Measurements from ENCODE around the gene ADAM15.

The ADAM15 gene

GRCh38 chr1:155029513-155030242 lies 21.4 kb upstream of the ADAM15 start:
- in situ Hi-C loops (cut with MboI; ENCODE audit: low sequenced_read_pairs) = no loop called here

DNA sequence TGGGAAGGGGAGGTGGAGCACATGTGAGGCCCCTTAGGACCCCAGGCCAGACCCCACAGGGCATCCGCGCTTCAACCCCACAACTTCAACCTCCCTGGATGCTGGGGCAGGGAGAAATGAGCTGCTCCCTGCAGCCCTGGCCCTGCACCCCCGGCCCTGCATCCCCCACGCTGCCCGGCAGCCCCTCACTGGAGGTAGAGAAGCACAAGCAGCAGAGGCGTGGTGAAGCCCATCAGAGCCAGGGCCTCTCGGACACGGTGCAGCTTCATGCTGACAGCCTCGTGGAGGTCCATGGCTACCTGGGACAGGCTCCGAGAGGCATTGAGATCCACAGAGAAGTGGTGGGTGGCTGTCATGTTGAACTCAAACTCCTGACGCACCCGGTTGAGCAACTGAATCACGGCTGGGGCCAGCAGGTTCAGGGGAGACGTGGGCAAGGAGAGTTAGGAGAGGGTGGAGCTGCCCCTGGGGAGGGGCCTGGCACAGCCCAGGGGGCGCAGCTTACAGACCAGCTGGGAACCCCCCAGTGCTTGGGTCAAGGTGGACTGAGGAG lies 20.8 kb upstream of the ADAM15 start:
- in situ Hi-C loops (cut with MboI; ENCODE audit: low sequenced_read_pairs) = no loop called here

DNA sequence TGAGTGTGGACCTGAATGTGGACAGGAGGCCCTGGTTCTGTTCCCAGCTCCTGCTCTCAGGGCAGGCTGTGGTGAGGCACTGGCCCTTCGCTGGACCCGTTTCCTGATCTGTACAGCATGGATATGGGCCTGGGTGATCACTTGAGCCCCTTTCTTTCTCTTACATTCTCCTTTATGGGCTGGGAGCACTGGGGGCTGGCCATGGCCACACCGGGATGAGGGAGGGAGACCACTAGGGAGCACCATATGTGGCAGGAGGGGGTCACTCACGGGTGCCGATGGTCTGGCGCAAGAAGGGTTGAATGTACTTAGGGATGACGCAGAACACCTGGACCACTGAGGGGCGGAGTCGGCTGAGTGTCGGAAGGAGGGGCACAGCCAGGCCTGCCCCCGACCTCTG lies 20.2 kb upstream of the ADAM15 start:
- in situ Hi-C loops (cut with MboI; ENCODE audit: low sequenced_read_pairs) = no loop called here

- in situ Hi-C loops (cut with MboI; ENCODE audit: low sequenced_read_pairs) = no loop called here
These were observed 18.2 kb upstream of the ADAM15 start for GRCh38 chr1:155032886-155033285.

- in situ Hi-C loops (cut with MboI; ENCODE audit: low sequenced_read_pairs) = no loop called here
These were observed 17.6 kb upstream of the ADAM15 start, which contains the start of the genes DCST1 and DCST2 for GRCh38 chr1:155033524-155033923. TSS of gene DCST1 (plus strand) at chr1:155033824. CDS start at chr1:155034037, 213 bp downstream. TSS of gene DCST2 (minus strand) at chr1:155033781. CDS start at chr1:155033701, 80 bp downstream.

GRCh38 chr1:155034318-155035208 lies 16.6 kb upstream of the ADAM15 start:
- in situ Hi-C loops (cut with MboI; ENCODE audit: low sequenced_read_pairs) = no loop called here

- in situ Hi-C loops (cut with MboI; ENCODE audit: low sequenced_read_pairs) = no loop called here
These were observed 15.2 kb upstream of the ADAM15 start for GRCh38 chr1:155035936-155036335.

DNA sequence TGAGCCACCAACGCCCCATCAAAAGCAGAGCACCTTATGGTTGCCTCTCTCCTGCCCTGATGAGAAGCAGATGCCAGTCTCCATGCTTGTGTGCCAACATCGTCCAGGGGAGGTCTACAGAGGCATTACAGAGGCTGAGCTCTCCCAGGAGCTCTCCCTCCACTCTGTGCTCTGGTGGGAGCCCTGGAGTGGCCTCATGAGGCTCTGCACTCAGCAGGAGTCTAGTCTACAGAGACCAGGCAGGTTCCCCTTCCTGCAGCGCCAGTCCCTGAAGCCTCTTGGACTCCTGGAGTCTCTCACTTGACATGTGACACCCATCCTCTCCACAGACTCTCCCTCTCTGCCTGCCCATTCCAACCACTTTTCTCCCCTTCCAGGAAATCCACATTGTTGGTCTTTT lies 14.1 kb upstream of the ADAM15 start:
- in situ Hi-C loops (cut with MboI; ENCODE audit: low sequenced_read_pairs) = no loop called here

- in situ Hi-C loops (cut with MboI; ENCODE audit: low sequenced_read_pairs) = no loop called here
These were observed 13.2 kb upstream of the ADAM15 start for GRCh38 chr1:155037851-155038441.

GRCh38 chr1:155038602-155039307 lies 12.4 kb upstream of the ADAM15 start:
- in situ Hi-C loops (cut with MboI; ENCODE audit: low sequenced_read_pairs) = no loop called here

GRCh38 chr1:155039308-155039669 lies 11.8 kb upstream of the ADAM15 start:
- in situ Hi-C loops (cut with MboI; ENCODE audit: low sequenced_read_pairs) = no loop called here

- in situ Hi-C loops (cut with MboI; ENCODE audit: low sequenced_read_pairs) = no loop called here
These were observed 10.6 kb upstream of the ADAM15 start for GRCh38 chr1:155040358-155041093.

DNA sequence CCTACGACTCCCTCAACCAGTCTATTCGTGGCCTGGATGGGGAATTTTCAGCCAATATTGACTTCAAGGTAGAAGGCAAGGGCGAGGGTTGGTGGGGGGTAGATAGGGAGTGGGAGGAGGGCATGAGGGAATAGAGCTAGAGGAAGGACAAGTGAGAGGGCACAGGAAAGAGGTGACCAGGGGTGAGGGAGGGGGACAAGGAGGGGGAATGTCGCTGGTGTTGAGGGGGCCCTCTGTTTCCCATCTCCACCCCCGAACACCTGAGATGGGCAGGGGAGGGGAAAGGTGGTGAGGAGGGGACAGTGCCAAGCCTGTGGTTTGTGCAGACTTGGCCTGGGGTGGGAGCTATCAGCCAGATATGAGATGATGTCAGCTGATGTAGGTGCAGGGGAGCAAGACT lies 8.3 kb upstream of the ADAM15 start:
- in situ Hi-C loops (cut with MboI; ENCODE audit: low sequenced_read_pairs) = no loop called here

DNA sequence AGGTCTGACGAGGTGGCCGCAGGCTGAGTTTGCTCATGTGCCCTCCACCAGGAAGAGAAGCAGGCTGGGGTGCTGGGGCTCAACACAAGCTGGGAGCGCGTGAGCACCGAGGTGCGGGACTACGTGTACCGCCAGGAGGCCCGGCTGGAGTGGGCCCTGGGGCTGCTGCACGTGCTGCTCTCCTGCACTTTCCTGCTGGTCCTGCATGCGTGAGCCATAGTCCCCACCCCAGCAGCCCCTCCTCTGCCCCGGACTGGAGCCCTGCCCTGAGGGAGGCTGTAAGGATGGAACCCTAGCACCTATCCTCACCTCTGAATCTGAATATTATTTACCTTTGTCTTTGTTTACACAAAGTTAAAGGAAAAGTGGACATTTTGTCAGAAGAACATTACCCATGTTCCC lies 7.8 kb upstream of the ADAM15 start:
- in situ Hi-C loops (cut with MboI; ENCODE audit: low sequenced_read_pairs) = no loop called here

DNA sequence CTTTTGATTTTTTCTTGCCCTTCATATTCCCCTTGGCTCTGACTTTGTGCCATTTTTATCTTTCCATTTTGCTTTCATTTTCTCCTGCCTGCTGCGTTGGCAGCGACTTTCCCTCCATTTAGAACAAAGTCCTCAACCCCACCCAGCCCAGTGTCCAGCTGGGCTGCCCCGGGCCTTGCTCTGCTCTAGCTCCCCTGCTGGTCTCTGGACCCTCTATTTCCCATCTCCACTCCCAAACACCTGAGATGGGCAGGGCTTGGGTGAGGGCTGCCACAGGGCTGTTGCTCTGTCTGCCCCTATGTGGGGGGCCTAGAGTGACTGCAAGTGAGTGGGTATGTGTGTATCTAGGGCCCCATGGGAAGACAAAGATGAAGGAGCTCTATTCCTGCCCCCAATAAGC lies 7.3 kb upstream of the ADAM15 start:
- in situ Hi-C loops (cut with MboI; ENCODE audit: low sequenced_read_pairs) = no loop called here

DNA sequence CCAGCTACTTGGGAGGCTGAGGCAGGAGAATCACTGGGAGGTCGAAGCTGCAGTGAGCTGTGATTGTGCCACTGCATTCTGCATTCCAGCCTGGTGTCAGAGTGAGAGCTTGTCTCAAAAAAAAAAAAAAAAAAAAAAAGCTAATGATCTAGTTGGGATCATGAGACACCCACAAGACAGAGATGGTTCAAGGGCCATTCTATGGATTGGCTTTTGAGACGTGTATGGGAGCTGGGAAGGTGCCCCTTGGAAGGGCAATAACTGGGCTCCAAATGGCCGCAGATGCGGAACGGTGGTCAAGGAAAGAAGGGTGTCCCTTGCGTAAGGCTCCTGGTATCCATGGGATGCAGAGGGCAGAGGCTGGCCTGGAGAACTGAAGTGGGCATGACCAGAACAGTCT lies 6.8 kb upstream of the ADAM15 start:
- in situ Hi-C loops (cut with MboI; ENCODE audit: low sequenced_read_pairs) = no loop called here

GRCh38 chr1:155044812-155045657 lies 6.1 kb upstream of the ADAM15 start:
- in situ Hi-C loops (cut with MboI; ENCODE audit: low sequenced_read_pairs) = no loop called here

GRCh38 chr1:155048449-155049334 lies 2.4 kb upstream of the ADAM15 start:
- in situ Hi-C loops (cut with MboI; ENCODE audit: low sequenced_read_pairs) = no loop called here

Measured in HL-60/S4 (cell line).